CD4-positive, alpha-beta T cell treated with Interferon alpha-2 for 1 hour (primary cell): ENCODE results near the gene AXL.
A peak's percentile ranks its signal among the peaks of the same experiment; 100 is the strongest.
"Not testable (repeated sequence)": the region's sequence is repeated elsewhere in the genome, so short reads cannot be mapped to it uniquely, and the experiment has no call there.

Source experiments
- DNase-seq, 2 donors: peaks; one replicate each; pipeline ENCODE4 v3.0.0-alpha.2; 2020 to 2022

Gene AXL

DNA sequence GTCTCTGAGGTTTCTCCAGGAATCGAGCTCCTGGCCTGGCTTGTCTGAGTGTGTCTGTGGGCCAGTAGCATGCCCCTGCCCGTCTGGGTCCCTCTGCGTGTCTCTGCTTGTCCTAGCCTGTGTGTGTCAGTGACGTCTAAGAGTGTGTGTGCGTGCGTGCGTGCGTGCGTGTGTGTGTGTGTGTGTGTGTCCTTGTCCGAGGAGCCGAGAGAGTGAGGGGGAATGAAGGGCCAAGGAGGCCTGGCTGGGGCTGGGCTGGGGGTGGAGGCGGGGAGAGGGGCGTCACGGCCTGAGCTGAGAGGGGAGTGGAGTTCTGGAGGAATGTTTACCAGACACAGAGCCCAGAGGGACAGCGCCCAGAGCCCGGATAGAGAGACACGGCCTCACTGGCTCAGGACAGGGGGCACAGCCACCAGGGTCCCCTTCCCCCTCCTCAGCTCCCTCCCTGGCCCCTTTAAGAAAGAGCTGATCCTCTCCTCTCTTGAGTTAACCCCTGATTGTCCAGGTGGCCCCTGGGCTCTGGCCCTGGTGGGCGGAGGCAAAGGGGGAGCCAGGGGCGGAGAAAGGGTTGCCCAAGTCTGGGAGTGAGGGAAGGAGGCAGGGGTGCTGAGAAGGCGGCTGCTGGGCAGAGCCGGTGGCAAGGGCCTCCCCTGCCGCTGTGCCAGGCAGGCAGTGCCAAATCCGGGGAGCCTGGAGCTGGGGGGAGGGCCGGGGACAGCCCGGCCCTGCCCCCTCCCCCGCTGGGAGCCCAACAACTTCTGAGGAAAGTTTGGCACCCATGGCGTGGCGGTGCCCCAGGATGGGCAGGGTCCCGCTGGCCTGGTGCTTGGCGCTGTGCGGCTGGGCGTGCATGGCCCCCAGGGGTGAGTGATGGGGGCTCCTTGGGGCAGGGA is at the start of gene AXL:
AXL (plus strand) TSS at position 609 of the 893 bp plus-strand sequence; CDS start at position 779, 170 bp downstream.
- no peak for DNase-seq

DNA sequence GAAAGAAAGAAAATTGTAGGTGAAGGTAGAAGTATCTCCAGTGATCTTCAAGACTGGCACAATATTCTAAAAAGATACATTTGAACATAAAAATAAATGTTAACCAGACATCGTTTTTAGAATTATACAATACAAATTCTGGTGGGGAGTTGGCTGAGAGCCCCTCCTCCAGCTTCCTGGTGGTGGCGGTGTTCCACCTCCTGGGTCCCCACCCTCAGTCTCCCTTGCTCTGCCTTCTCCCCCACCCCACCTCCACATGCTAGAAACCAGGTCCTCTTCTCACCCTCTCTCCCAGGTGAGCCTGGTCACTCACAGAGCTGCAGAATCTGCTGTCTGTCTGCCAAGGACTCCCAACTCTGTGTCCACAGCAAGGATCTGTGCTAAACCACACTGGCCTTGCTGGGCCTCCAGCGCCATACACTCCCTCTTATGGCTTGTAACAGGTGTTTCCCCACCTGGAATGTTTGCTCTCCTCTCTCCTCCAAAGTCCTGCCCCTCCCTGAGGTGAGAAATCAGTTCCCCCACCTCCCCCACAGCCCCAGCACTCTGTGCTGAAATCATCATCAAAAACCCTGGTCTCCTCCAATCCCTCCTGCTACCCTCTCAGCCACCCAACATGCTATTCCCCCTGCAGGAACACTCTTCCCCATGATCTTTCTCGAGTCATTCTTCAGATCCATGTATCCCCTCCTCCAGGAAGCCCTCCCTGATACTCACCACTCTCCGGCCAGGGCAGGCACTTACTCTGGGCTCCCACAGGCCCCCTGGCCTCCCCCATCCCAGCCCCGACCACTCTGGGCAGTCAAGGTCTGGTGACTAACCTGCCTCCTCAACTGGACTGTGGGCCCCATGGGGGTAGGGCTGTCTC is 46.5 kb upstream of the AXL start:
- no peak for DNase-seq

DNA sequence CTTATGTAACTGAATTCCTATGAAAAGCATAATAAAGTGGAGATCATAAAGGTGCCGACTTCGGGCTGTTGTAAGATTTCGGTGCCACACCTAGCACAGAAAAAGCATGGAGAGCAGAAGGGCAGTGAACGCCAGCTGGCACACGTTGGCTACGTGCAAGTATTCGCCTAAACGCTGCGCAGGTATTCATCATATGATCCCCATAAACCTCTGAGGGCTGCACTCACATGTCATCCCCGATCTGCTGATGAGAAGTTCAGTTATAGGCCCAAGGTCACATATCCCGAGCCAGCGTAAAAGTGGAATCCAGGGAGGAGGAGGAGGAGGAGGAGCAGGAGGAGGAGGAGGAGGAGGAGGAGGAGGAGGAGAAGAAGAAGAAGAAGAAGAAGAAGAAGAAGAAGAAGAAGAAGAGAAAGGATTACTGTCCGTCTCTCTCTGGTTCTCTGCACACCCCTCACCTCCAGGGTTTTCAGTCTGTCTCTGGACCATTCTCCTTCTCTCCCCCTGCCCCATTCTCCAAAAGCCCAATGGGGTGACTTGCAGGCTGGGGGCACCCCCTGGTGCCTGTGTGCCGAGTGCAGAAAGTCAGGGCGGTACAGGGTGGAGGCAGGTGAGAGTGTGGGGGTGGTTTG is 44.6 kb upstream of the AXL start:
- DNase-seq: no peak

GRCh38 chr19:41175801-41176777 is 42.9 kb upstream of the AXL start:
- peak; percentile 42 to 57 for DNase-seq

DNA sequence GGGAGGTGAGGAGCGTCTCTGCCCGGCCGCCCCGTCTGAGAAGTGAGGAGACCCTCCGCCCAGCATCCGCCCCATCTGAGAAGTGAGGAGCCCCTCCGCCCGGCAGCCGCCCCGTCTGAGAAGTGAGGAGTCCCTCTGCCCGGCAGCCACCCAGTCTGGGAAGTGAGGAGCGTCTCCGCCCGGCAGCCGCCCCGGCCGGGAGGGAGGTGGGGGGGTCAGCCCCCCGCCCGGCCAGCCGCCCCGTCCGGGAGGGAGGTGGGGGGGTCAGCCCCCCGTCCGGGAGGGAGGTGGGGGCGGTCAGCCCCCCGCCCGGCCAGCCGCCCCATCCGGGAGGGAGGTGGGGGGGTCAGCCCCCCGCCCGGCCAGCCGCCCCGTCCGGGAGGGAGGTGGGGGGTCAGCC is 38.9 kb upstream of the AXL start:
- DNase-seq: not testable (repeated sequence)

DNA sequence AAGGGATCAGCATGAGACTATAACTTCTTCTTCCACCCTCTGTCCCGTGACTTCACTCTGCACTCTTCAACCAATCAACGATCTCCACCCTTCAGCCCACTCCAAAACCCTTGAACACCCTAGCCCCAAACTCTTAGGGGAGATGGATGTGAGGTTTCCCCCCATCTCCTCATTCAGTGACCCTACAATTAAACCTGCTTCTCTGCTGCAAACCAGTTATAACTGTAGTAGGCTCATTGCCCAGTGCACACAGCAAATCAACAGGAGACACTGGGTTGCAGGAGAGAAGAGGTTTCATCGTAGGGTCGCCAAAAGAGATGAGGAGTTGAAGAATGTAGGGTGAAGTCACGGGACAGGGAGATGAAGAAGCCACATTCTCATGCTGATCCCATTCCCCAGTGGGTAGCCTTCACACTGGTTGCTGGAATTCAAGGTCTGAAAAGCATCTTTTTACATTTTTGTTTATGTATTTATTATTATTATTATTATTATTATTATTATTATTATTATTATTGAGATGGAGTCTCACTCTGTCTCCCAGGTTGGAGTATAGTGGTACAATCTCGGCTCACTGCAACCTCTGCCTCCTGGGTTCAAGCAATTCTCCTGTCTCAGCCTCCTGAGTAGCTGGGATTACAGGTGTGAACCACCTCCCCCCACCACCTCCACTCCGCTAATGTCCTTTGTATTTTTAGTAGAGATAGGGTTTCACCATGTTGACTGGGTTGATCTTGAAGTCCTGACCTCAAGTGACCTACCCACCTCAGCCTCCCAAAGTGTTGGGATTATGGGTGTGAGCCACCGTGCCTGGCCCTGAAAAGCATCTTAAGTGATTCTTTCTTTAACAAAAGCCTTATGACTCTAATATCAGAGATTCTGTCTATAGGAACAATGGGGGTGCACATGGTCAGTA is 31.8 kb upstream of the AXL start:
- DNase-seq: no peak

DNA sequence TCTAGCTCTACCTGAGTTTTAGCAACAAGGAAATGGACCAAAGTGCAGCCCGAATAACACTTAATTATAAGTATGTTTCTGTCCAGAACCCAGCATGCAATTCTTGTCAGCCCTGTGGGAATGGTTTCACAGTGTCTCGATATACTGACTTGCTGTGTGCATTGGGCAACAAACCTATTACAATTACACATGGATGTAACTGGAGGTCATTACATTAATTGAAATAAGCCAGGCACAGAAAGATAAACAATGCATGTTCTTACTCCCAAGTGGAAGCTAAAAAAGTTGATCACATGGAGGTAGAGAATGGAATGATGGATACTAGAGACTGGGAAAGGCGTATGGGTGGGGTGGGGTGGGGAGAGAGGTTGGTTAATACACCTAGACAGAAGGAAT is 31.1 kb upstream of the AXL start:
- DNase-seq: no peak

GRCh38 chr19:41189425-41190065 is 29.5 kb upstream of the AXL start:
- no peak for DNase-seq

GRCh38 chr19:41192574-41193429 is 26.2 kb upstream of the AXL start, which contains the start of gene CYP2S1:
CYP2S1 (plus strand) TSS chr19:41193219; CDS start chr19:41193265, 46 bp downstream.
- no peak for DNase-seq

DNA sequence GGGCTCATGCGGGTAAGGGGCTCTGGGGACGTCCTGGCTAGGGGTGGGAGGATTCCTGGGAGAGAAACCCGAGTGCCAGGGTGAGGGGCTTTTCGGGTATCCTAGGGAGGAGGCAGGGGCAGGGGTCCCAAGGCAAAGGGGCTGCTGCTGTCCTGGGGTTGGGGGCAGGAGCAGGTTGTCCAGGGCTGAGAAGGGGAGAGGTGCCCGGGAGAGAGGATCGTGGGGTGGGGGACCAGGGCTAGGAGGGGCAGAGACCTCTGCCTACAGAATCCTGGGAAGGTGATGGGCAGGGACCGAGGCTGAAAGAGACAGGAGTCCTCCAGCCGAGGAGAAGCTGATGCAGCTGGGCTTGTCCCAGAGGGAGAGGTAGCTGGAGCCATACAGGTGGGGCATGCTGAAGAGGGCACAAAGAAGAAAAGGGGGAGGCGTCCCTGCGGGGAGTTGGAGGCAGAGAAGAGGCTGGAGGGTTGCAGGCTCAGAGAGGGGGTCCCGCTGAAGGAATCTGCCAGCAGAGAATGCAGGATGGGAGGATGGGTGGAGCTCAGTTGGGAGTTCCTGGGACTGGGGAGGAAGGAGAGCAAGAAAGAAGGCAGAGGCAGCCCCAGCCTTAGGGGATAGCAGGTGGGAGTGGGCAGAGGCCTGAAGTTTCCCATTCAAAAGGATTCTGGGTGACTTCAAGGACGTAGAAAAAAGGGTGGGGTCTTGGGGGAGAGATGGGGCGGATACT is 25.4 kb upstream of the AXL start:
- DNase-seq: no peak

- DNase-seq: no peak
Observed at GRCh38 chr19:41194157-41194552, 24.9 kb upstream of the AXL start.

DNA sequence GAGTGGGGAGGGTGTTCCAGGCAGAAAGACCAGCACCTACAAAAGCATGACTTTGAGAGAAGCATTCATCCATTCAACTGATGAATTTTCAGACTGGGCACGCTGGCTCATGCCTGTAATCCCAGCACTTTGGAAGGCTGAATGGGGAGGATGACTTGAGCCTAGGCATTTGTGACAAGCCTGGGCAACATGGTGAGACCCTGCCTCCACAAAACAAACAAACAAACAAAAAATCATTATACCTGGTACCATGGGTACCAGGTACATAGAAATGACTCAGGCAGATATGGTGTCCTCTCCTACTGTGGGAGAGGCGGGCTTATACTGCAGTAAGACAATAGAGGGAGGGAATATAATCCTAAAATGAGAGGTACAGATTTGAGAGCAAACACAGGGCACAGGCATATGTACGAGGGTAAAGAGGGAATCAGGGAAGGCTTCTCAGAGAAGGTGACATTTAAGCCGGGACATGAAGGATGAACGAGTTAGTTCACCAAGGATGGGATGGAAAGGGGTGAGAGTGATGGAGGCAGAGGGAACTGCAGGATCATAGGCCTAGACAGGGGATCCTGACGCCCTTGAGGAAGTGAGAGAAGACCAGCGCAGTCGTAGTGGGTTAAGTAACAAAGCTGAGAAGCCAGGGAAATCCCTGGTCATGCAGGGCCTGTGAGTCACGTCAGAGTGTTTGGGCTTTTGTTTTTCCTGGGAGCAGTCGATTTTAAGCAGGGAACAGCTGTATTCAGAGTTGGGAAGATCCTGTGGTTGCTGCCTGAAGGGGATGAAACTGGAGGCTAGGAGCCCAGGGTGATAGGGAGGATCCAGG is 23.1 kb upstream of the AXL start:
- peak in 1 of 2 donors; percentile 25 for DNase-seq

- DNase-seq: no peak
Observed at GRCh38 chr19:41198559-41198958, 20.5 kb upstream of the AXL start.

DNA sequence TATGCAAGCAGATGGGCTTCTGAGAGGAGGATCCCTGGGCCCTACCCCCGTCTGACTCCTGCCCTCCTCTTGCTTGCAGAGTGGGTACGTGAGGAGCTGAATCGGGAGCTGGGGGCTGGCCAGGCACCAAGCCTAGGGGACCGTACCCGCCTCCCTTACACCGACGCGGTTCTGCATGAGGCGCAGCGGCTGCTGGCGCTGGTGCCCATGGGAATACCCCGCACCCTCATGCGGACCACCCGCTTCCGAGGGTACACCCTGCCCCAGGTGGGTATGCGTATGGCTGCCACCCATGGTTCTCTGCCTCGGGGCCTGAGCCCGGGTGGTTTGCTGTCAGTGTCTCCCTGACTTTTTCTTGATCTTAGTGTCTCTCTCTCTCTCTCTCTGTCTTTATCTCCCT is 15.7 kb upstream of the AXL start:
- DNase-seq: no peak

DNA sequence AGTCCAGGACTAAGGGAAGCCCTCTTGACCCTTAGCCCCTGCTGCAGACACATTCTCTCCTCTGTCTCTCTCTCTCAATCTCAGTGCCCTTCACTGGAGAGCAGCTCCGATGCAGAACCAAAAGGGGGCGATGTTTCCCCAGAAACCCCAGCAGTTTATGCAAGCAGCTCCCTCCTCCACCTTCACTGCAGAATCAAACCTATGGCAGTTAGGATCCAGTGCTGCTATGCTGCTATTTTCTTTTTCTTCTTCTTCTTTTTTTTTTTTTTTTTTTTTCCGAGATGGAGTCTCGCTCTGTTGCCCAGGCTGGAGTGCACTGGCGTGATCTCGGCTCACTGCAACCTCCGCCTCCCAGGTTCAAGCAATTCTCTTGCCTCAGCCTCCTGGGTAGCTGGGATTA is 14.7 kb upstream of the AXL start:
- peak; percentile 85 to 90 for DNase-seq

DNA sequence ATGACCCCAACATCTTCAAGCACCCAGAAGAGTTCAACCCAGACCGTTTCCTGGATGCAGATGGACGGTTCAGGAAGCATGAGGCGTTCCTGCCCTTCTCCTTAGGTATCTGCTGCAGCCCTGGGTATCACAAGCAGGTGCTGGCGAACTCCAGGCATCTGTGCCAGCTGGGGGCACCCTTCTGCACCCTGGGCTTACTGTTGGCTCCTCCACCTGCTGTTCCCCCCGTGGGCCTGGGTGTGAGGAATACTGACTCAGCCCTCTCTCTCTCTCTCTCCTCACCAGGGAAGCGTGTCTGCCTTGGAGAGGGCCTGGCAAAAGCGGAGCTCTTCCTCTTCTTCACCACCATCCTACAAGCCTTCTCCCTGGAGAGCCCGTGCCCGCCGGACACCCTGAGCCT is 13.0 kb upstream of the AXL start:
- no peak for DNase-seq

DNA sequence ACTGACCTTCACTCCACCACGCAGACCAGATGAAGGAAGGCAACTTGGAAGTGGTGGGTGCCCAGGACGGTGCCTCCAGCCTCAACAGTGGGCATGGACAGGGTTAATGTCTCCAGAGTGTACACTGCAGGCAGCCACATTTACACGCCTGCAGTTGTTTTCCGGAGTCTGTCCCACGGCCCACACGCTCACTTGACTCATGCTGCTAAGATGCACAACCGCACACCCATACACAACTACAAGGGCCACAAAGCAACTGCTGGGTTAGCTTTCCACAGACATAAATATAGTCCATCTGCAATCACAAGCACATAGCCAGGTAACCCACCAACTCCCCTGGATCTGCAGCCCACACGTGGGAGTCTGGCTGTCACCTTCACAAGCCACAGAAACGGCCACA is 12.6 kb upstream of the AXL start:
- no peak for DNase-seq
